GM19025 (cell line): ENCODE results near the gene ARHGEF6.

Source experiments
- ATAC-seq: cut with Tn5 transposase; IDR thresholded peaks from one replicate; pipeline ENCODE4 v1.9.1; 2021; ENCODE audit warnings: mild to moderate bottlenecking, low read depth, moderate library complexity; ENCODE audit not compliant: unreplicated experiment

Gene ARHGEF6

GRCh38 chrX:136652822-136653723, 127.7 kb downstream of the ARHGEF6 start:
- ATAC-seq, result no peak

DNA sequence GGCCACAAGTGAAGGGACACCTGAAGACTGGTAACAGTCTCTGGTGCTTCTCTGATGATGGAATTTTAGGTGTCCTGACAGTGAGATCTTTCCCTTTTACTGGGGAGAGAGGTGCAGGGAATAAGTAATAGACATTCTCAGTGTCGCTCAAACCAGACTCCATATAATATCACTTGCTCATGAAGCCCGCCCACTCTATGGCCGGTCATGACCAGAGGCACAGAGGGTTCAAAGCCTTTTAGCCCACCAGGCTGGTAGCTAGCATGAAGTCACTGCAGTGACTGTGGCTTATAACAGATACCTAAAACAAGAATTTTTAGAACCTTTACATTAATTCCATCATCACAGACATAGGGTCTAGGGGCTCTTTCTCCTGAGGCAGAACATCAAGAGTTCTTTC, 129.9 kb downstream of the ARHGEF6 start:
- ATAC-seq, result no peak

DNA sequence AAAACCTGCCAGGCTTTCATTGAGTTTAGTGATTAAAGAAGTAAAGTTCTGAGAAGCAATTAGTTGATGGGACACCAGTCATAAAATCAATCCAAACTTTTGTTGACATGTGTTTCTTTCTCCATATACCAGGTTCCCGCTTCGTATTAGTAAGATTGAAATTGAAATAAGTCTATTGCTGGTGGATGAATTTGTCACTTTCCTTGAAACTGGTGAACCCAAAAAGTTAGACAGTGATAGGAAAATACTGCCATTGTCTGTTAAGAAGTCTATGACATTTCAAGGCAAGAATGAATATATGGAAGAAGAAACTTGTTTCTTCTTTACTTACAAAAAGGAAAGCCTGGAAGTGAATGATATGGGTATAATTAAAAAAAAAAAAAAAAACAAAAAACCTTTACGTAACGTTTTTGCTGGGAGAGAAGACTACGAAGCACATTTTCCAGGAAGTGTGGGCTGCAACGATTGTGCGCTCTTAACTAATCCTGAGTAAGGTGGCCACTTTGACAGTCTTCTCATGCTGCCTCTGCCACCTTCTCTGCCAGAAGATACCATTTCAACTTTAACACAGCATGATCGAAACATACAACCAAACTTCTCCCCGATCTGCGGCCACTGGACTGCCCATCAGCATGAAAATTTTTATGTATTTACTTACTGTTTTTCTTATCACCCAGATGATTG, 132.9 kb downstream of the ARHGEF6 start, which contains the start of gene CD40LG:
Gene CD40LG (plus strand): TSS at position 482 of the 684 bp plus-strand sequence. CDS start 91 bp downstream, at position 573.
- ATAC-seq, result no peak

DNA sequence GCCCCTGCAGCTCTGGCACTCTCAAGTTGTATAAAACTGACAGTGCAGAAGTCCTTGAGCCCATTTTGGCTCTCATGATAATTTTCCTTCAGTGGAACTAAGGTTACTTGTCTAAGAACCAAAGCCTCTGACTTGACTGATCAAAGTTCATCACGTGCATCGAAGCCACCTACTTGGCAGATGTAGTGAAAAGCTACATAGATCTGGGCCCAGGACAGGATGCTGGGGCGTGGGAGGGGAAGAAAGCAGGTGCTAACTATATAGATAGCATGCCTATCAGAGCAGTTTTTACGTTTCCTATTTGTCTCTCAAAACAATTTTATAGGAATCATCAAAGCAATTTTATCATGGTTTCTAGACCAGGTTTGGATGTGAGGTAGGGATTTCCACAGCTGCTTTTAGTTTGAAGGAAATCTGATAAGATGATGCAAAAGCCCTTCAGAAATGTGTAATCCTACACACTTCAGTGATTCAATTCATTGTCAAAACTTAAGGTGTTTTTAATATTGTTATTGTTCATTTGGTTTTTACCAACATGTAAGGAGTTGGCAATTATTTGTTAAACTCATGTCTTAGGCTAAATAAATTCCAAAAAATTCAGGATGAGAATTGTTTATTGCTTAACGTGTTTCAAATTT, 134.0 kb downstream of the ARHGEF6 start:
- ATAC-seq, result no peak

GRCh38 chrX:136643243-136643642, 137.5 kb downstream of the ARHGEF6 start:
- ATAC-seq, result no peak

GRCh38 chrX:136639506-136640176, 141.1 kb downstream of the ARHGEF6 start:
- no peak for ATAC-seq

DNA sequence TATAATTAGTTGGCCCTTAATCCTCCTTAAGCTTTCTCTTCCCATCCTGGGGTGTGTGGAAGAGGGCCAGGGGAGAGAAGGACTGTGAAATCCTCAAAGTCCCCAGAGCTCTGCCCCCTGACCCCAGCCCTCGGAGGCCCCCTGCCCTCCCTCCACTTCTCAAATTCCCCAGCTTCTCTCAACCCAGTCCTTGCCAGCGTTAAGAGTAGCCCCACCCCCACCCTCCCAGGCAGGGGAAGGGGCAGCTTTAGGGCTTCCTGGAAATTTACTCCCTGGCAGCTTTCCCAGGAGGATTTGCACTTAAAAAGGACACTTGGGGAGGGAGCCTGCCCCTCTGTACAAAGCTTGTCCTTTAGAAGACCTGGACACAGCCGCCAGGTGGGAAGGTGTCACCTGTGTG, 144.6 kb downstream of the ARHGEF6 start:
- no peak for ATAC-seq

DNA sequence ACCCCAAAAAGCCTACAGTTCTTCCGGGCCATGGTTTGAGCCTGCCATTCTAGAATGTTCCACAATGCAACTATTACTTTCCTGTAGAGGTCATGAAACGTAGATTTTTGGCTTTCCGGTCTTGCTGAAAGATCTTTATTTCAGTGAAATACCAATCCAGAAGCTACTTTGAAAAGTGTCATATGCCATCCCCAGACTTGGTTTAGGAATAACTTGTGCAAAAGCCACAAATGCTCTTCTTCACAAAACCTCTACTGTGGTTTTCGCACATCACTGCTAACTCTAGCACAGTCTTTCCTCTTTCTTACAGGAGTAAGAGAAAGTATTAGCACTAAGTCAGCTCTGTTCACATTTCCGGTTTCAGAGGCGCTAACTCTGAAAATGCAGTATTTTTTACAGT, 145.5 kb downstream of the ARHGEF6 start:
- no peak for ATAC-seq

- ATAC-seq, result no peak
These were observed 149.9 kb downstream of the ARHGEF6 start for GRCh38 chrX:136630881-136631280.

DNA sequence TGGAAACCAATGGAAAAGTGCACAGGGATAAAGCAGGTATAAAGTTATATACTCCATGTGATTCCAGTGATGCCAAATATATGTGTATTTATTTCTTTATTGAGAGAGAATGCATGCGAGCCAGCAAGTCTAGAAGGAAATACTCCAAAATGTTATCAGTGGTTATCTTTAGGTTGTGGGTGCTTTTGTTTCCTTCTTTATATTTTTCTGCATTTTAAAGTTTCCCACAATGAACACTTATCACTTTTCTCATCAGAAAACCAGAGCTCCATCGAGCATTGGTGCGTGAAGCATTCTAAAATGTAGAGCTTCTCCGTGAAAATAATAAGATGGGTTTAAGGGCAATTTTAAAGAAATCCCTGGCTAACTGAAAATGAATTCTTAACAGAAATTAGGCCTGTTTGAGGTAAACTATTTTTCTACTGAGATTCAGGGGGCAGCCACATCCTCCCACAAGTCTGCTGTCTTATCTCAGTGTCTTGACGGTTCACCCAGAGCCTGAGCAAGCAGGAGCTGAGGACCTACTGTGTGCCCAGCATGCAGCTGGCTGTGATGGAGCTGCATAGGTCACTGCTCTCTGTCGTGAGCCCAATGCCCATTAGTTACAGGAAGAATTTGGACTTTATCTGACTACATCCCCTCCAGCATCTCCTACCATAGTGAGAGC, 151.5 kb downstream of the ARHGEF6 start:
- ATAC-seq, result no peak

DNA sequence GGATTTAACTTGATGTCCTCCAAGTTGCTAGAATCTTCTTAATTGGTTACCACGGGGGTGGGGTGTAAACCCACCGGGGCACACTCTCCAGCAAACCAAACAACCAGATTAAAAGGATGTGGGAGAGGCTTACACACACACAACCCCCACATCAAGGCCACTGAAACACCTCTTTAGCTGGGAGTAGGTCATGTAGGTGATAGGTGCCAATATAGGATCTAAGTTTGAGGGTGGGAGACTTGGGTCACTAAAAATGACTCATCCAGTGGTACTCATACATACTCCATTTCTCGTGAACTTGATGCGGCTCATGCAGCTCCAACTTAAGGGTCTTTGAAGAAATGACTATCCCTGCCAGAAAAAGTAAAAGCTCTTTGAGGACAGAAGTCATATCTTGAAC, 153.3 kb downstream of the ARHGEF6 start:
- ATAC-seq, result no peak

GRCh38 chrX:136626891-136627290, 153.8 kb downstream of the ARHGEF6 start:
- no peak for ATAC-seq

DNA sequence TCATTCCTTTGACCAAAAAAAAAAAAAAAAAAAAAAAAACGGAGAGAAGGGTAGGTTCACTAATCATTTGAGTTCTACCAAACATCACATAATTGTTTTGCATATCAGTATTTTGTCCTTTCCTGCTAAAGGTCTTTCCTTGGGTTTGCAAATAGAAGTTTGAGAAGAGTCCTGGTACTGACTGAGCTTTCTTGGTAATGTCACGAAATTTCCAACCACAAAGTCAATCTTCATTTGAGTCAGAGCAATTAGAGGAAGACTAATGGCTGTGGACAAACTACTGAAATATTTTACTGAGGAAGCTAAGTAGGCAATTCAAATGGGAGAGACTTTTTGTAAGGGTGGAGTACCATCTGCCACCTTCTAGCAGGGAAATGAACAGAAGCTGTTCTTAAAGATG, 154.5 kb downstream of the ARHGEF6 start:
- no peak for ATAC-seq

- ATAC-seq, result no peak
These were observed 155.5 kb downstream of the ARHGEF6 start for GRCh38 chrX:136625246-136625645.

- no peak for ATAC-seq
These were observed 157.3 kb downstream of the ARHGEF6 start for GRCh38 chrX:136623396-136623795.

DNA sequence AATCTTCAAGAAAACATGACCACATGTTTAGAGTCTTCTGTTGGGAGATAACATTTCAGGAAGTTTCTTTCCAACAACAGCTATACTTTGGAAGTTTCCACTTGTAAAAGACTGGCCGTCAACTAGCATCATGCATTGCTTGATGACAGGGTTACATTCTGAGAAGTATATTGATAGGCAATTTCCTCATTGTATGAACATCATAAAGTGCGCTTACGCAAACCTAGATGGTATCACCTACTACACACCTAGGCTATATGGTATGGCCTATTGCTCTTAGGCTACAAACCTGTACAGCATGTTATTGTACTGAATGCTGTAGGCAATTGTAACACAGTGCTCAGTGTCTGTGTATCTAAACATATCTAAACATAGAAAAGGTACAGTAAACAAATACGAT, 158.2 kb downstream of the ARHGEF6 start:
- ATAC-seq, result no peak

DNA sequence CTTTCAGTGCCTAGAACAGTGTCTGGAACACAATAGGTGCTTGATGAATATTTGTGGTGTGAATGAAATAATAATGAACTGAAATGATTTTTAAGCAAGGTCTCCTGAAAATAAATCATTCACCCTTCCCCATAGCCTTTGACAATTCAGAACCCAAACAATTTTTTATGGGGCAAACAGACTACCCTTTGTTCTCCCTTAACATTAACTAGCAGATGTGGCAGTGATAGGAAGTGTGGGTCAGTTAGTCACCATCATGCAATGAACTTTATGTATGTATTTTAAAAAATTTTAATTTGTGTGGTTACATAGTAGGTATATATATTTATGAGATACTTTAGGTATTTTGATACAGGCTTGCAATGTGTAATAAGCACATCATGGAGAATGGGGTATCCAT, 160.0 kb downstream of the ARHGEF6 start:
- ATAC-seq, result no peak

DNA sequence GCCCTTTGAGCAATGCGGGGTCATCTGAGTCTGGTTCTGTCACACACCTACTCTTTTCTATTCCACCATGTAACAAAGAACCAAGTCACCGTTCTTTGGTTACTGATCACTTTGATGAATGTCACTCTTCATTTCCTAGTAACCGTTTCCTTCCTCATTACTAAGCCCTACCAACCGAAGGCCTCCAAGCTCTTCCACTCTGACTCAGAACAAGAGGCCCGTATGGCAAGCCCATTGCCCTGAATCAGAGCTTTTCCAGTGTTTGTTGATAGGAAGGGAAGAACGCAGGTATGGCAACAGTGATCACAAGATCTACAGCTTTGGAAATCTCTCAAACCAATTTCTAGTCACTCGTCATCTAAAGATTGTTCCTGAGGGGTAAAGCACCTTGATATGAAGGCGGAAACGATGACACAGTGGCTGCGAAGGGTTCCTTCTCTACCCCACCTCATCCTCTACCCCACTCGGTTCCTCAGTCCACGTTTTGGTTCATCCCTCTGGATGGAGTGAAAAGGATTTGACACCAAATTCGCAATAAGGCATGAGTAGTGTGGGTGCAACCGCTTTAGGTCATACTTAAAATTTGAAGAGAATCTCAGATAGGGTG, 160.7 kb downstream of the ARHGEF6 start:
- no peak for ATAC-seq

DNA sequence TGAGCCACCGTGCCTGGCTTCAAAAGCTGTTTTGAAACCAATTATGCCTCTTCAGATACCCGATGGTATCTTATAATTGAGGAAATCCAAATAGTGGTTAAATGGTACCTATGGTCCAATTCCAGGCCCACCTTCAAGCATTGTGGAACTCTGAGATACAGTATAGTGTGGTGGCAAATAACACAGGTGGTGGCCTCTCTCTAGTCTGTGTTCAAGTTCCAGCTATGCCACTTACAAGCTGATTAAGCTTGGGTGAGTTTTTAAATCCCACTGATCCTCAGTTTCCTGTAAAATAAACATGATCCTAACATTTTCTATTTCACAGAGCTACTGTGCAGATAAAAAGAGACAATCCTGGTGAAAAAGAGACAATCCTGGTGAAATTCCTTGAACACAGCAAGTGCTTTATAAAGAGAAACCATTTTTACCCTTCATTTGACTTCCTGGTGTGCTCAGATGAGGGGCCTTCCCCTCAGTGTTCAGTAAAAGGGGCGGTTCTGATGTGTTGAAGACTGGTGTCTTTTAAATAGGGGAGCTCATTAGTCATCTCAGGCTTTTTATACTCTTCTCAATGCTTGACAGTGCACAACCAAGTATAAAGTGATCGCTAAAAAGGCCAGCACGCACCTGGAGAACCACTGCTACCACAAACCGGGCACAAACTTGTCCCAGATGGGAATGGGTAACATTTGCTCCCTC, 163.6 kb downstream of the ARHGEF6 start:
- ATAC-seq, result peak; percentile 49
